ENCODE data around the gene PPT2. TPM values are rescaled to one million over a fixed set of nuclear protein-coding genes. Genes with fewer than 3 reads are reported as not detected.
"Not testable (repeated sequence)": the region's sequence is repeated elsewhere in the genome, so short reads cannot be mapped to it uniquely, and the experiment has no call there.

The PPT2 gene
- total RNA-seq, 1 donor from 2014 or later = 11.3 TPM

DNA sequence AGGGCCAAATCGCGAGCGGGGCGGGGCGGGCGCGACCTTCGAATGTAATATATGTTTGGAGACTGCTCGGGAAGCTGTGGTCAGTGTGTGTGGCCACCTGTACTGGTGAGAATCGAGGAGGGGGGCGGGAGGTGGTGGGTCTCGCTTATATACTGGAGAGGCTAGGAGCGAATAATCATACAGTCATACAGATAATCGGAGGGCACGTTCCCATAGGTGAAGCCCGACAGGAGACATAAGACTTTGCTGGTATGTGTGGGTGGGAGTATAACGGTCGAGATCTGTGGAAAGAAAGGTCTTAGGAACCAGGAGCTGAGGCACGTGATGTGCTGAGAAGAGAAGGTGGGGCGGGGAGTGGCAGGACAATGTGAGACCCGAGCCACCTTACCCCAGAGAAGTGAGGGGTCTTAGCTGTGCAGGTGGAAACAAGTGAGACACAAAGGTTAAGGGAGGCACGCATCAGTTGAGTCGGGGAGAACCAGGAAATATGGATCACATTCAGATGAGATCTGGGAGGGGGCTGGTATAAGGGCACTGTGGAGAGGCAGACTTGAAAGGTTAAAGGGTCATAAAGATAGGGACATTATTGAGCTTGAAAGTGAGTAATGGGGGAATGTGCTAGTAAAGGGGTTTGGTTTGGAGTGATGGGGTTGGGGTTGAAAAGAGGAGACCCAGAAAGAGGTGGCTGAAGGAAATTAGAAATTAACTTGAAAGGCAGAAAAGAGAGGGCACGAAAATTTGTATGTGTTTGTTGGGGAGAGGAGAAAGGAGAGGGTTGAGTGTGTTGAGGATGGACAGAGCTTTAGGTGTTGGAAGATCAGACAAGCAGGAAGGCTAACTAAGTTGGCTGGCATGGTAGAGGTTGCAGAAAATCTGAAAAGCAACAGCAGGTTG, 24.9 kb downstream of the PPT2 start:
- intact Hi-C loops (cut with micrococcal nuclease) = loop anchor here (1.0 to 10.0 kb wide), 8 partner anchors 12 to 1236 kb away; partner anchors contain the start of genes ATF6B, BRD2, CUTA and HSD17B8
- peak overlapping the region; percentile 95 for H3K27ac Mint-ChIP-seq
- H3K36me3 Mint-ChIP-seq (ENCODE audit: low read depth) = peaks cover 38% of the 10 kb centered on the region
- H3K9me3 Mint-ChIP-seq = no peaks in the 10 kb centered on the region
- DNase-seq = peak; percentile 71
- peak overlapping the region; percentile 86 for H3K4me3 Mint-ChIP-seq
- peaks cover 53% of the 10 kb centered on the region for H3K4me1 Mint-ChIP-seq
- H3K27me3 Mint-ChIP-seq = no peaks in the 10 kb centered on the region

DNA sequence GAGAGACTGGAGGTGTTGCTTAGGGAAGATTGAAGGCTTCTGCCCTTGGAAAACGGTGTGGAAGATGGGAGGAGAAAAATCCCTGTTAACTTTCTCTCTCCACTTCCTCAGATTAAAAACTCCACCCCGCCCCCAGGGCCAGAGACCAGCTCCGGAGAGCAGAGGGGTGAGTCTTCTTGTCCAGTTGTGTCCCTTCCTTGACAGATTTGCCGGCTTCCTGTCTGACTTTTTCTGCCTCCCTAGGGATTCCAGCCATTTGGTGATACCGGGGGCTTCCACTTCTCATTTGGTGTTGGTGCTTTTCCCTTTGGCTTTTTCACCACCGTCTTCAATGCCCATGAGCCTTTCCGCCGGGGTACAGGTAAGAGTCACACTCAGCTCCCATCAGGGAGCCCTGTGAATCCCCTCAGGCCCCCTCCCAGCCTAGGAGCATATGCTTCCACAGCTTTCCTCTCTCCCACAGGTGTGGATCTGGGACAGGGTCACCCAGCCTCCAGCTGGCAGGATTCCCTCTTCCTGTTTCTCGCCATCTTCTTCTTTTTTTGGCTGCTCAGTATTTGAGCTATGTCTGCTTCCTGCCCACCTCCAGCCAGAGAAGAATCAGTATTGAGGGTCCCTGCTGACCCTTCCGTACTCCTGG, 25.9 kb downstream of the PPT2 start:
- Mint-ChIP-seq H3K9me3 (no peaks in the 10 kb centered on the region), H3K4me3 (peak overlapping the region; percentile 86), H3K27me3 (no peaks in the 10 kb centered on the region), H3K36me3 (ENCODE audit: low read depth) (peaks cover 44% of the 10 kb centered on the region), H3K4me1 (peaks cover 48% of the 10 kb centered on the region), H3K27ac (peak overlapping the region; percentile 95)
- DNase-seq = no peak
- intact Hi-C loops (cut with micrococcal nuclease) = loop anchor here (5.0 to 10.0 kb wide), 5 partner anchors 223 to 1235 kb away; partner anchors contain the start of genes BRD2, CUTA, HSD17B8 and NELFE

DNA sequence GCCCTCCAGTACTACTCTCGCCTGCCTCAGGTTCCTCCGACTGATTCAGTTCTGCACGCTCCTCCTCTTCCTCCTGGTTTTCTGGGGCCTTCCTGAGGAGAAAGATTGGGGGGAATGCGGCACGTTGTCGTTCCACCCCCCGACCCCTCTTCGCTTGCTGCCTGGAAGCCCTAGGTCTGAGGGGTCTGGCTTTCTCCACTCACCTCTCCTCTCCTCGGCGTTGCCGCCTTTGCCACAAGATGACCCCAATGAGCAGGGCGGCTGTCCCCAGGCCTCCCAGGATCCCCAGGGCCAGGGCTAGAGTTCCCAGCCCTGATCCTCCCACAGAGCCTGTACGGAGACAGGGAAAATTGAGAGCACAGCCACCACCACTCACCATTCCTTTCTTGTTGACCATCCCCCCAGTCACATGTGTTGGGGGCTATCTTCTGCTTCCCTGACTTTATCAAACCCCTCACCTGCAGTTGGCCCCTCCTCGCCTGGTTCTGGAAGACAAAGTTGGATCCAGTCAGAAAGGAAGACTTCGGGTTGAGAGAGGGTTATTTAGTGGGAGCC, 27.3 kb downstream of the PPT2 start:
- Mint-ChIP-seq H3K36me3 (ENCODE audit: low read depth) (peaks cover 53% of the 10 kb centered on the region), H3K27me3 (no peaks in the 10 kb centered on the region), H3K9me3 (no peaks in the 10 kb centered on the region), H3K4me1 (peaks cover 48% of the 10 kb centered on the region), H3K4me3 (no peak overlapping the region), H3K27ac (peak overlapping the region; percentile 55)
- intact Hi-C loops (cut with micrococcal nuclease) = no loop called here
- DNase-seq = no peak

DNA sequence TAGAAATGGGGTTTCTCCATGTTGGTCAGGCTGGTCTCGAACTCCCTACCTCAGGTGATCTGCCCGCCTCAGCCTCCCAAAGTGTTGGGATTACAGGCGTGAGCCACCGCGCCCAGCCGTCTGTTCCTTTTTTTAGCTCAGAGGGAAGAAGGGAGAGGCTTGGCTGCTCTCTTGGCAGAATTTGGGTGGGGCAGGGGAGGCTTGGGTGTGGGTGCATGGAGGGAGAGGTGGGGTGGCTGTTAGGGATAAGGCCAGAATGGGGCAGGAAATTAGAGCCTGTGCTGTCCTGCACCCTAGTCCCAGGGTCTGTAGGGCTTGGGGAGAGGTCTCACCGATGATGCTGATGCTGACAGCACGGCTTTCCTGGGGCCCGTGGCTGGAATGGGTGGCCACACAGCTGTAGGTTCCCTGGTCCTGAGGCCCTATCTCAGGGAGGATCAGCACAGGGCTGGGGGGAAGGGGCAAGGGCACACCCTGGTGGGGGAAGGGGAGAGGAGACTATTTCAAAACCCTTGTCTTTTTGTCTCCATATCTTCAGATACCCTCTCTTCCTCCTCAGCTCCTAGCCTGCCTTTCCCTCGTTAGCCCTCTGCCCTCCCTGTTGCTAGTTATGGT, 28.1 kb downstream of the PPT2 start:
- peaks cover 61% of the 10 kb centered on the region for H3K36me3 Mint-ChIP-seq (ENCODE audit: low read depth)
- intact Hi-C loops (cut with micrococcal nuclease) = no loop called here
- H3K27ac Mint-ChIP-seq = no peak overlapping the region
- peaks cover 47% of the 10 kb centered on the region for H3K4me1 Mint-ChIP-seq
- H3K9me3 Mint-ChIP-seq = no peaks in the 10 kb centered on the region
- DNase-seq = no peak
- no peak overlapping the region for H3K4me3 Mint-ChIP-seq
- no peaks in the 10 kb centered on the region for H3K27me3 Mint-ChIP-seq

DNA sequence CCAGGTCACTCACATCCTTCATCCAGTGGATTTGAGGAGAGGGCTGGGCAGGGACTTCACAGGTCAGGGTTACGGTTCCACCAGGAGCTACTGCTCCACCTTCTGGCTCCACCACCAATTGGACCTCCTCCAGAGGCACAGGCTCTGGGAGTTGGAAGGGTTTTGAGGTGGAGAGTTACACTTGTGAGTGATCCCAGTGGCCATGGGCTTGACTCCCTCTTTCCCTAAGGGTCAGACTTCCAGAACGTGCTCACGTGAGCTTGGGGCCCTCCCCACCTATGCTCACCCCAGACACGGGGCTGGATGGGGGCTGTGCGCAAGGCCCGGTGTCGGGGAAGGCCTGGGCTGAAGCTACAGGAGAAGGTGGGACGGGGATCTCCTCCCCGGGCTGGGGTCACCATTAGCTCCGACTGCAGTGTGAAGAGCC, 28.6 kb downstream of the PPT2 start:
- intact Hi-C loops (cut with micrococcal nuclease) = no loop called here
- H3K9me3 Mint-ChIP-seq = no peaks in the 10 kb centered on the region
- H3K27ac Mint-ChIP-seq = peak overlapping the region; percentile 54
- H3K4me1 Mint-ChIP-seq = peaks cover 48% of the 10 kb centered on the region
- DNase-seq = no peak
- peaks cover 66% of the 10 kb centered on the region for H3K36me3 Mint-ChIP-seq (ENCODE audit: low read depth)
- no peak overlapping the region for H3K4me3 Mint-ChIP-seq
- H3K27me3 Mint-ChIP-seq = no peaks in the 10 kb centered on the region

DNA sequence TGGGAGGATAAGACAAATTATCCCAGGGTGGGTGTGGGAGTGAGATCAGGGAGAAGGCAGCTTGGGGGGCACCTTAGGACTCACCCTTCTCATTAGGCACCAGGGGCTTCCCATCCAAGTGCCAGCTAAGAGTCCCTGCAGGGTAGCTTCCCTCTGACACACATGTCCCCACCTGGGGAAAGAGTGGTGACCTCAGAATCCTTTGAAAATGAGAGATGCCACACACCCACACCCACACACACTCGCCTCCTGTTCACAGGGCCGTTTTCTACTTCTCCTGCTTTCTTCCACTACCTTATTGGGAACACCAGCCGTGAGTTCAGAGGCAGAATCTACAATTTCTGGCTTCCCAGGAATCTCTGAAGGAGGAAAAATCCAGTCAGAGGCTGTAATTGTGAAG, 29.1 kb downstream of the PPT2 start:
- no peaks in the 10 kb centered on the region for H3K27me3 Mint-ChIP-seq
- H3K4me3 Mint-ChIP-seq = no peak overlapping the region
- peak overlapping the region; percentile 54 for H3K27ac Mint-ChIP-seq
- intact Hi-C loops (cut with micrococcal nuclease) = no loop called here
- no peaks in the 10 kb centered on the region for H3K9me3 Mint-ChIP-seq
- DNase-seq = no peak
- H3K4me1 Mint-ChIP-seq = peaks cover 47% of the 10 kb centered on the region
- peaks cover 68% of the 10 kb centered on the region for H3K36me3 Mint-ChIP-seq (ENCODE audit: low read depth)

DNA sequence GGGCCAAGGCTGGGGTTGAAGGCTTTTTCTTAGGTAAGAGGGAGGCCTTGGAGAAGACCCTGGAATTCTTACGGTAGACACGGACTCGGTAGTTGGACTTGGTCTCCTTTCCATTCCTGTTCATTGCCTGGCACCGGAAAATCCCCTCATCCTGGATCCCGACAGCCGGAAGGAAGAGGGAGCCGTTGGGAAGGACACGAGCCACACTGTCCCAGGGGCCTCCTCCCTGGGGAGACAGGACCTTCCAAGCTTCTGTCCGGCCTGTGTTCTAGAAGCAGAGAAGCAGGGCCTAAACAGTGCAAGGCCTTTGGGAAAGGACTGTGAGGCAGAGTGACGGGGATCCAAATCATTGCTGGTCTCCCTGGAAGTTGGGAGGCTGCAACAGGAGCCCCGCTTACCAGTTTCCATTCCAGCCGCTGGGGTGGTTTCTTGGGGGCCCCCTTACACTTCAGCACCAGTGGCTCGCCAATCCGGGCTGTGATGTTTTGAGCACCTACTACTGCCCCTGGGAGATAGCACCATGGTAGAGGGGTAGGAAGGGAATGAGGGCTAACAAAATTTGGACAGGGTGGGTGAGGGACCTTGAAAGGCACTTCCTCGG, 29.6 kb downstream of the PPT2 start:
- DNase-seq = no peak
- Mint-ChIP-seq H3K4me3 (no peak overlapping the region), H3K36me3 (ENCODE audit: low read depth) (peaks cover 67% of the 10 kb centered on the region), H3K9me3 (no peaks in the 10 kb centered on the region), H3K27ac (peak overlapping the region; percentile 67), H3K27me3 (no peaks in the 10 kb centered on the region), H3K4me1 (peaks cover 48% of the 10 kb centered on the region)
- intact Hi-C loops (cut with micrococcal nuclease) = no loop called here

DNA sequence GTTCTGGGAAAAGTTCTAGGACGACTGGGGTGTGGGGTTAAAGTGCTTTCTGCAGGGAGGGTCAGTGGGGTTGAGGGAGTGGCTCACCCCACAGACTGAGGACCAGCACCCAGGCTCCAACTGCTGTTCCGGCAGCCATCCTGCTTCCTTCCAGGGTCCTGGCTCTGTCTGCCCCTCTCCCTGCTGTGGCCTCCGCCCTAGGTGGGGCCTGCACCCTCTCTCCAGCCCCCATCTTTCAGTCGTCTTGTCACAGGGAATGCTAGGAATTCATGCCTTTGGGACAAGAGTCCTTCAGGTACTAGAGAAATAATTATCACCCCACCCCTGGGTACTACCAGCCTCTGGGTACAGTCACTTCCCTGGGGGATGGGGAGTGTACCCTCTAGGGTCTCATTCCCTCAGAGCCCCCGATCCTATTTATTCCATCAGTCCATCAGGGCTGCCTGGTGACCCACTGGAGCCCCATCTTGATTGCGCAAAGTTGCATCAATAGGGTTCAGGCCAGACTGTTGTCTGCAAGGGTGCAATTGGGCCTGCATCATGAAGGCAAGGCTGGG, 30.2 kb downstream of the PPT2 start, which contains the start of gene AGER:
TSS of gene AGER (minus strand) at position 170 of the 557 bp plus-strand sequence. CDS start at position 139, 31 bp downstream.
- no peaks in the 10 kb centered on the region for H3K9me3 Mint-ChIP-seq
- DNase-seq = no peak
- no peak within 1 kb of the TSS for H3K4me3 Mint-ChIP-seq
- H3K27ac Mint-ChIP-seq = peak within 1 kb of the TSS; percentile 67
- peaks cover 67% of the 10 kb centered on the region for H3K36me3 Mint-ChIP-seq (ENCODE audit: low read depth)
- H3K27me3 Mint-ChIP-seq = no peaks in the 10 kb centered on the region
- peaks cover 48% of the 10 kb centered on the region for H3K4me1 Mint-ChIP-seq
- intact Hi-C loops (cut with micrococcal nuclease) = no loop called here

DNA sequence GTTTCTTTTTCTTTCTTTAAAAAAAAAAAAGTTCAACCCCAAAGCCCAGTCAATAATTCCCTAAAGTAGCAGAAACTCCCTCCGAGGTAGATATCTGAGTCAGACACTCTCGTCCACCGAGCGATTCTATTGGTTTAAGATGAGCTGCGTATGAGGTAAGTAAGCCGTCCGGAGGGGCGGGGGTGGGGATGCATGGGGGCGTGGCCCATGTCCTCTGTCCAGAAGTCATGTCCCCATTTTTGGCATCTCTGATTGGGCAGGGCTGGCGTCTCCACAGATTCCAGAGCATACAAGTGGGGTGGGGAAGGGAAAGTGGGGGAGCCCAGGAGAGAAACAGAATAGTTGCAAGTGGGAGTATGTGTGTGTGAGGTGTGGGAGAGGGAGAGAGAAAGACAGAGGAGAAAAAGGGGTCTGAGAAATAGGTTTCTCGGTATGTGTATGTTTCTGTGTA, 31.8 kb downstream of the PPT2 start:
- H3K27me3 Mint-ChIP-seq; intact Hi-C loops (cut with micrococcal nuclease); H3K9me3 Mint-ChIP-seq: not testable (repeated sequence)
- Mint-ChIP-seq H3K4me1 (peaks cover 44% of the 10 kb centered on the region), H3K4me3 (peak overlapping the region; percentile 46), H3K27ac (peak overlapping the region; percentile 89), H3K36me3 (ENCODE audit: low read depth) (peaks cover 65% of the 10 kb centered on the region)
- peak; percentile 75 for DNase-seq

DNA sequence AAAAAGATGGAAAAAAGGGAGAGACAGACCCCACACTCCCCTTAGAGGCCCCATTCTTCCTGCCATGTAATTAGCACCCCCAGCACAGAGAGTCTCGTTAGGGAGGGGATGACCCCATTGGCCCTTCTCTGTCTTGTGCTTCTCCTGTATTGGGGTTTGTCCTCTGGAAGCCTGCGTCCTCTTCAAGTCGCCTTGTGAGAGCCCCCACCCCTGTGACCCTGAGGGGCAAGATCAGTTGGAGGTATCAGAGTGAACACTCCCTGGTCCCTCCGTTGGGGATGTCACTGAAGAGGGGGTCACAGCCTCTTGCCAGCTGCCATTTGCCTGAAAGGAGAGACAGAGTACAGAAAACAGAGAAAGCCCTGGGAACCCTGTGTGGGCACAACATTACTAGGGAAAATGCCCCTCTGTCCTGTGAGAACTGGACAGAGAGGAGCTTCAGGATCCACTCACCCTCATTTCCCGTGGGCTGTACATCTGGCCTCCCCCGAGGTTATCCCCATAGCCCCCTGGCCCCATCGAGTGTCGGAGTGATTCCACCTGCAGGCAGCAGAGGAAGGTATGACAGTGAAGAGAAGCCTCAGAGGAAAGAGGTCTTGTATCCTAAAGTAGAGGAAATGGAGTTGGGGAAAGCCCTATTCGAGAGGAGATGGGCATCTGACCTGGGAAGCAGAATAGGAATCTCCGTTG, 32.4 kb downstream of the PPT2 start:
- H3K4me1 Mint-ChIP-seq = peaks cover 46% of the 10 kb centered on the region
- H3K27me3 Mint-ChIP-seq; DNase-seq; intact Hi-C loops (cut with micrococcal nuclease); H3K9me3 Mint-ChIP-seq: not testable (repeated sequence)
- H3K36me3 Mint-ChIP-seq (ENCODE audit: low read depth) = peaks cover 62% of the 10 kb centered on the region
- peak overlapping the region; percentile 89 for H3K27ac Mint-ChIP-seq
- H3K4me3 Mint-ChIP-seq = peak overlapping the region; percentile 46

DNA sequence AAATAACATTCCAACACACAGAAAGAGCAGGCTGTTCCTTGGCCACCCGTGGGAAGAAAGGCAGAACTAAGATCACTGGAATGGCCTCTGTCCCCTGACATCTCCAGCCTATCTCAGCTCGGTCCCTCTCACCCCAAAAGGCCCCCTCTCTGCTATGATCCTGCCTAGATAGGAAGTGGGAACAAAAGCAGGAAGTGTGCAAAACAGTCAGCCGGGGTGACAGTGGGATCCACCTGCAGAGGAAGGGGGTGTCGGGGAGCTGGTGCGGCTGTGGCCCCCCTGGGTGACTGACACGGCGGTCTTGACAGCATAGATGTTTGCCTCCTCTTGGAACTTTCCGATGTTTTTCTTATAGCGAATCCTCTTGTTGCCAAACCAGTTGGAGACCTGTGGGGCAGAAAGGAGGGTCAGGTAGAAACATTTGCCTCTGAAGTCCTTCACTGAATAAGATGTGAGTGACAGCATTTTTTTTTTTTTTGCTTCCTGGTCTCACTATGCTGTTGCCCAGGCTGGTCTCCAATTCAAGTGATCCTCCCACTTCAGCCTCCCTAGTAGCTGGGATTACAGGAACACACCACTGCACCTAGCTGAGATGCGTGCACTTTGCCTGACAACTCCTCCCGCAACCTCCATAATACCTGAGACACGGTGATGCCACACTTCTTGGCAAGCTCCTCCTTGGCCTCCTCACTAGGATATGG, 33.2 kb downstream of the PPT2 start:
- no peak for DNase-seq
- peak overlapping the region; percentile 89 for H3K27ac Mint-ChIP-seq
- no peaks in the 10 kb centered on the region for H3K9me3 Mint-ChIP-seq
- peaks cover 51% of the 10 kb centered on the region for H3K4me1 Mint-ChIP-seq
- intact Hi-C loops (cut with micrococcal nuclease) = no loop called here
- H3K36me3 Mint-ChIP-seq (ENCODE audit: low read depth) = peaks cover 56% of the 10 kb centered on the region
- H3K4me3 Mint-ChIP-seq = peak overlapping the region; percentile 31
- no peaks in the 10 kb centered on the region for H3K27me3 Mint-ChIP-seq

DNA sequence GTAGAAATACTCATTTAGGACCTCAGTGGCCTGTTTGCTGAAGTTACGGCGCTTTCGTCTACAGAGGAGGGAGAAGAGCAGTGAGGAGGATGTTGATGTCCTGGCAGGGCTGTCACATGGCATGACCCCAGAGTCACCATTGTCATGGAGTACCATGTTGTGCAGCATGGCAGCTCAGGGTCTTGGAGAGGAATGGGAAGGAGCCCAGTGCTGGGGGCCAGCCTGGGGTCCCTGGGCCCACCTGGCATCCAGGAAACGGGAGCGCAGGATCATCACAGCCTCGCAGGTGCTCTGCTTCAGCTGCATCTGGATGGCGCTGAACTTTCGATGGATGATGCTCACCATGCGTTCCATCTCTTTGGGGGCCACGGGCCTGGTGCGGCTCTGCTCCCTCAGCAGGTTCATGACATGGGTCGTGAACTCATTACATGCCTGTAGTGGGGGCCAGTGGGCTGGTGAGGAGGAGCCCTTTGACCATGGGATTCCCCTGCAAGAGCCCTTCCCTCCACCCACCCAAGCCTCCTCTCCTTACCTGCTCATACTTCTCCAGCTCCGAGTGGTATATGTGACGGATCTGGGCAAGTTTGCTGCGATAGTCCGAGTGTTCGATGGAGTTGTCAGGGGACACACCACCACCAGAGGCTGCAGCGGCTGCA, 33.9 kb downstream of the PPT2 start:
- H3K27me3 Mint-ChIP-seq; intact Hi-C loops (cut with micrococcal nuclease); H3K9me3 Mint-ChIP-seq; DNase-seq: not testable (repeated sequence)
- H3K36me3 Mint-ChIP-seq (ENCODE audit: low read depth) = peaks cover 57% of the 10 kb centered on the region
- peak overlapping the region; percentile 87 for H3K4me3 Mint-ChIP-seq
- peaks cover 51% of the 10 kb centered on the region for H3K4me1 Mint-ChIP-seq
- H3K27ac Mint-ChIP-seq = peak overlapping the region; percentile 81

All from activated CD4-positive, alpha-beta T cell treated with anti-CD3 and anti-CD28 coated beads, Interleukin-2, amount 10 ng/mL, durations not matched to agents 24 days and 14 days (primary cell).